ENCODE results near the gene TBCD.

The TBCD gene

GRCh38 chr17:82840431-82840831 lies 88.6 kb downstream of the TBCD start:
- in situ Hi-C loops (cut with MboI; ENCODE audit: low pct_unique_long_range_greater_than_20kb, low sequenced_read_pairs, unreplicated experiment) = no loop called here
- DNase-seq (ENCODE audit: low spot score) = no peak
- TF ChIP-seq, protein P1, sequence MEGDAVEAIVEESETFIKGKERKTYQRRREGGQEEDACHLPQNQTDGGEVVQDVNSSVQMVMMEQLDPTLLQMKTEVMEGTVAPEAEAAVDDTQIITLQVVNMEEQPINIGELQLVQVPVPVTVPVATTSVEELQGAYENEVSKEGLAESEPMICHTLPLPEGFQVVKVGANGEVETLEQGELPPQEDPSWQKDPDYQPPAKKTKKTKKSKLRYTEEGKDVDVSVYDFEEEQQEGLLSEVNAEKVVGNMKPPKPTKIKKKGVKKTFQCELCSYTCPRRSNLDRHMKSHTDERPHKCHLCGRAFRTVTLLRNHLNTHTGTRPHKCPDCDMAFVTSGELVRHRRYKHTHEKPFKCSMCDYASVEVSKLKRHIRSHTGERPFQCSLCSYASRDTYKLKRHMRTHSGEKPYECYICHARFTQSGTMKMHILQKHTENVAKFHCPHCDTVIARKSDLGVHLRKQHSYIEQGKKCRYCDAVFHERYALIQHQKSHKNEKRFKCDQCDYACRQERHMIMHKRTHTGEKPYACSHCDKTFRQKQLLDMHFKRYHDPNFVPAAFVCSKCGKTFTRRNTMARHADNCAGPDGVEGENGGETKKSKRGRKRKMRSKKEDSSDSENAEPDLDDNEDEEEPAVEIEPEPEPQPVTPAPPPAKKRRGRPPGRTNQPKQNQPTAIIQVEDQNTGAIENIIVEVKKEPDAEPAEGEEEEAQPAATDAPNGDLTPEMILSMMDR (IDR thresholded peaks at IDR 0.05; ENCODE audit: extremely low read depth, insufficient read depth, missing control alignments) = no peak

GRCh38 chr17:82841921-82842596 lies 90.2 kb downstream of the TBCD start:
- no peak for DNase-seq (ENCODE audit: low spot score)
- in situ Hi-C loops (cut with MboI; ENCODE audit: low pct_unique_long_range_greater_than_20kb, low sequenced_read_pairs, unreplicated experiment) = no loop called here
- TF ChIP-seq, protein P1 (IDR thresholded peaks at IDR 0.05; ENCODE audit: extremely low read depth, insufficient read depth, missing control alignments) = no peak

GRCh38 chr17:82843904-82844680 lies 92.2 kb downstream of the TBCD start:
- TF ChIP-seq, protein P1 (IDR thresholded peaks at IDR 0.05; ENCODE audit: extremely low read depth, insufficient read depth, missing control alignments) = no peak
- no peak for DNase-seq (ENCODE audit: low spot score)
- in situ Hi-C loops (cut with MboI; ENCODE audit: low pct_unique_long_range_greater_than_20kb, low sequenced_read_pairs, unreplicated experiment) = no loop called here

DNA sequence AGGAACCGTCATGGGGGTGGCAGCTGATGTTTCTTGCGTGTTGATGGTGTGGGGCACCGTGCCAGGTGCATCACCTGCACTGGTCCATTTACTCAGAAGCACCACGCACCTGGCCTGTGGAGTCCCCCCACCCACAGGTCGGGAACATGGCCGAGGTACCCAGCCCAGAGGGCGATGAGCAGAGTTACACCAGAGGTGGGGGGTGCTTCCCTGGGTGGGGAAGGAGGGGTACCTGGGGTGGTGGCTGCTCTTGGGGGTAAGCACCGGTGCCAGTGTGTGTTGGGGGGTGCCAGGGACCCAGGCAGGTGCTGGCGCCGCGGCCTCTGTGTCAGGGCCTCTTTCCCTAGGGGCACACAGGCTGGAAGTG lies 92.9 kb downstream of the TBCD start:
- no peak for DNase-seq (ENCODE audit: low spot score)
- TF ChIP-seq, protein P1 (IDR thresholded peaks at IDR 0.05; ENCODE audit: extremely low read depth, insufficient read depth, missing control alignments) = no peak
- in situ Hi-C loops (cut with MboI; ENCODE audit: low pct_unique_long_range_greater_than_20kb, low sequenced_read_pairs, unreplicated experiment) = no loop called here

DNA sequence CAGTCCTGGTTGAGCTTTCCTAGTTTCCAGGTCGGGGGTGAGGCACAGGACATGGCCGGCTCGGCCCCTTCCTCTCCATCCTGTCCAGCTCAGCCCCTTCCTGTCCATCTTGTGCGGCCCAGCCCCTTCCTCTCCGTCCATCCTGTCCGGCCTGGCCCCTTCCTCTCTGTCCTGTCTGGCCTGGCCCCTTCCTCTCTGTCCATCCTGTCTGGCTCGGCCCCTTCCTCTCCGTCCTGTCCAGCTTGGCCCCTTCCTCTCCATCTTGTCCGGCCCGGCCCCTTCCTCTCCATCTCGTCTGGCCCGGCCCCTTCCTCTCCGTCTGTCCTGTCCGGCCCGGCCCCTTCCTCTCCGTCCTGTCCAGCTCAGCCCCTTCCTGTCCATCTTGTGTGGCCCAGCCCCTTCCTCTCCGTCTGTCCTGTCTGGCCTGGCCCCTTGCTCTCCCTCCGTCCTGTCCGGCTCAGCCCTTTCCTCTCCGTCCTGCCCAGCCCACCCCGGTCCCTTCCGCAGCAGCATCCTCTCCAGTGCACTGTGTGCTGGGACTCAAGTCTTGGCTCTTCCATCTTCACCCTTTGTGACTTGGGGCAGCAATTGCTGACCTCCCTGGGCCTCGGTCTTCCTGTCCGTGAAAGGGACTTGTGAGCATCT lies 93.4 kb downstream of the TBCD start:
- TF ChIP-seq, protein P1 (IDR thresholded peaks at IDR 0.05; ENCODE audit: extremely low read depth, insufficient read depth, missing control alignments) = no peak
- in situ Hi-C loops (cut with MboI; ENCODE audit: low pct_unique_long_range_greater_than_20kb, low sequenced_read_pairs, unreplicated experiment) = no loop called here
- DNase-seq (ENCODE audit: low spot score) = no peak

- TF ChIP-seq, protein P1 (IDR thresholded peaks at IDR 0.05; ENCODE audit: extremely low read depth, insufficient read depth, missing control alignments) = no peak
- DNase-seq (ENCODE audit: low spot score) = no peak
- in situ Hi-C loops (cut with MboI; ENCODE audit: low pct_unique_long_range_greater_than_20kb, low sequenced_read_pairs, unreplicated experiment) = no loop called here
Observed at GRCh38 chr17:82846061-82846691, 94.3 kb downstream of the TBCD start.

All from GM13977 (cell line).